GM12874 (cell line): Measurements from ENCODE around the gene CNN3.

Experiments used
- TF ChIP-seq, protein P1 (sequence below): IDR thresholded peaks from 2 replicates; pipeline ENCODE4 v1.5.1; 2011; ENCODE audit warnings: low read depth, mild to moderate bottlenecking, control low read depth, low read length, moderate library complexity; ENCODE audit not compliant: insufficient read depth

The CNN3 gene

DNA sequence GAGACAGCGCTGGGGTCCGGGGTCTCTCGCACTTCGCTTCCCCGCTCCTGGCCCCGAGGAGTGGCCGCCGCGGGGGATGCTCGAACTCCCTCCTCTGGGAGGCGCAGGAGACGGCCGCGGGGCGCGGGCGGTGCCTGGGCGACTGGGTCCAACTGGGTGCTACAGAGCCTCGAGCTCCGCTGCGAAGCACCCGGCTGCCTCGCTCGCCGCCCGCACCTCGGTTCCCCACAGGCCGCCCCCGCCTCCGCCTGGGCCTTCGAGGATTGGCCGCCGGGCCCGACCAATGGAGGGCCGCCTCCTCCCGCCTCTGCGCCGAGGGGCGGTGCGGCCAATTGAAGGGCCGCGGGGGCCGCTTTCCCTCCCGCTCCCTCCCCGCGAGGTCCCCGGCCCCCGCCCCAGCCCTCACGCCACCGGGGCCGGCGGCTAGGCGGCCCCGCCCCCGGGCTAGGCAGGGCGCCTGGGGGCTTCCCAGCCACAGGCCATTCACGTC, at the start of gene CNN3:
CNN3 (minus strand) TSS at position 196 of the 490 bp plus-strand sequence. CDS start 216 bp downstream, outside the sequence.
- TF ChIP-seq, protein P1, sequence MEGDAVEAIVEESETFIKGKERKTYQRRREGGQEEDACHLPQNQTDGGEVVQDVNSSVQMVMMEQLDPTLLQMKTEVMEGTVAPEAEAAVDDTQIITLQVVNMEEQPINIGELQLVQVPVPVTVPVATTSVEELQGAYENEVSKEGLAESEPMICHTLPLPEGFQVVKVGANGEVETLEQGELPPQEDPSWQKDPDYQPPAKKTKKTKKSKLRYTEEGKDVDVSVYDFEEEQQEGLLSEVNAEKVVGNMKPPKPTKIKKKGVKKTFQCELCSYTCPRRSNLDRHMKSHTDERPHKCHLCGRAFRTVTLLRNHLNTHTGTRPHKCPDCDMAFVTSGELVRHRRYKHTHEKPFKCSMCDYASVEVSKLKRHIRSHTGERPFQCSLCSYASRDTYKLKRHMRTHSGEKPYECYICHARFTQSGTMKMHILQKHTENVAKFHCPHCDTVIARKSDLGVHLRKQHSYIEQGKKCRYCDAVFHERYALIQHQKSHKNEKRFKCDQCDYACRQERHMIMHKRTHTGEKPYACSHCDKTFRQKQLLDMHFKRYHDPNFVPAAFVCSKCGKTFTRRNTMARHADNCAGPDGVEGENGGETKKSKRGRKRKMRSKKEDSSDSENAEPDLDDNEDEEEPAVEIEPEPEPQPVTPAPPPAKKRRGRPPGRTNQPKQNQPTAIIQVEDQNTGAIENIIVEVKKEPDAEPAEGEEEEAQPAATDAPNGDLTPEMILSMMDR = no peak

DNA sequence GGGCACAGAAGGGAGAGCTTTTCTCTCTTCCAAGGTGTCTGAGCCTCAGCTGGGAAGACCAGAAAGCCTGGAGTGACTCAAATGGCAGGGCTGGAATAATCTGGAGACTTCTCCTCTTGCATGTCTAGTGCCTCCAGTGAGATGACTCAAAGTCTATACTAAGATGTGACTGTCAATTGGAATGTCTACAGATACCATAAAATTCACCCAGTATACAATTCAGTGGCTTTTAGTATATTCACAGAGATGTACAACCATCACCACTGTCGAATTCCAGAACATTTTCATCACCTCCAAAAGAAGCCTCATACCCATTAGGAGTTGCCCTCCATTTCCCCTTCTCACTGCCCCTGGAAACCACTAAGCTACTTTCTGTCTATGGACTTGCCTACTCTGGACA, 47.9 kb upstream of the CNN3 start:
- TF ChIP-seq, protein P1 = no peak

- TF ChIP-seq, protein P1 = no peak
Measured at GRCh38 chr1:94974241-94974640, 47.3 kb upstream of the CNN3 start.

DNA sequence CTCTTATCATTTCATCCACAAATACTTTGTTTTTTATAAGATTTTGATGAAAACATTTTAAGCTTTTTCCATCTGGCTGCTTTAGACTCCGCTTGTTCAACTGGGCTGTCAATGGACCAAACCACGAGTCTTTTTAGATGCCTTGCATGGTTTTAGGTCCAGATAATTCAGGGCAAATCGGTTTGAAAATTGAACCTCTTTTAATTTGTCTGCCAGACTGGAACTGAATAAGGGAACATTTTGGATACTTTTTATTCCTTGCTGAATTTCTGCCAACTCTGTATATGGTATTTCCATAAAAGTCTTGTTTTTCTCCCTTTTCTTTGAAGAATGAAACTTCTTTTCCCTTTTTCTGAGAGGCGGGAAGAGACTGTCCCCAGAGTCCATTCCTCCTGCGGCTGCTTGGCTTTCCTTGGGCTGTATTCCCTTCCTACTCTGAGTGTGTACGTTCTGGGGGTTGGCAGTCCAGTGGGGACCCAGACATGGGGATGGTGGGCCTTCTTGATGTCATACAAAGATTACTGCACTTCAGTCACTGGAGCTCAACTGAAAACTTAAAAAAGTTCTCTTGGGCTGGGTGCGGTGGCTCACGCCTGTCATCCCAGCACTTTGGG, 46.5 kb upstream of the CNN3 start:
- TF ChIP-seq, protein P1 = no peak

GRCh38 chr1:94971491-94971924, 44.6 kb upstream of the CNN3 start:
- TF ChIP-seq, protein P1 = no peak

DNA sequence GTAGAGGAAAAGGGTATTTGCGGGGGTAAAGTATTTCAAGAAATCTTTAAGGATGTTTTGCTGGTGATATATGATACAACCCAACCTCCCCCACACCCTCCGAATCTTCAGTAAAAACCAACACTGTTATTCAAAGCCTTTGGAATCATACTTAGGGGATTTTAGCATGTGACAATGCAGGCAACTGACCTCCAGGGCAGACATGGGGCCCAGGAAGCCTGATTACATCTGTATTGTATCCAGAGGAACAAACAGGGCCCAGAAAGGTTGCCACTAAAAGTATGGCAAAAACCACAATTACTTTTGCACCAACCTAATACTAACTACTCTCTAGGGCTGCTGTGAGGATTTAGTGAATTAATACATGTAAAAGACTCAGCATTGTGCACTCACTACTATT, 43.9 kb upstream of the CNN3 start:
- TF ChIP-seq, protein P1 = no peak

- TF ChIP-seq, protein P1 = no peak
Measured at GRCh38 chr1:94969137-94969536, 42.2 kb upstream of the CNN3 start.

GRCh38 chr1:94966033-94966432, 39.1 kb upstream of the CNN3 start:
- TF ChIP-seq, protein P1 = no peak
